Tibial nerve (tissue), 4 donors: ENCODE measurements around the gene KCTD7. TPM values are rescaled to one million over a fixed set of nuclear protein-coding genes. Genes with fewer than 3 reads are reported as not detected.
A peak's percentile ranks its signal among the peaks of the same experiment; 100 is the strongest.

Experiments
- DNase-seq, 2 donors: peaks; one replicate each; pipeline ENCODE4 v3.0.0-alpha.2; 2019; ENCODE audit warnings: low spot score in 2 of 2
- H3K27ac ChIP-seq, 4 donors: fragments of 200-600 bp; sonication (generic) in 3 of 4; one replicate each; pipeline ENCODE4 v1.5.1; 2017 to 2019; ENCODE audit warnings: mild to moderate bottlenecking in 1 of 4
- H3K27me3 ChIP-seq, 2 donors: fragments of 200-600 bp; sonication (generic) in 1 of 2; one replicate each; pipeline versions ENCODE4 v1.5.1 to v1.6.0; 2017 to 2019
- H3K36me3 ChIP-seq, 3 donors: fragments of 200-600 bp; sonication (generic); one replicate each; pipeline ENCODE4 v1.5.1; 2018 to 2019
- H3K4me1 ChIP-seq, 4 donors: fragments of 200-600 bp; sonication (generic) in 3 of 4; one replicate each; pipeline ENCODE4 v1.5.1; 2017 to 2019
- H3K4me3 ChIP-seq, 4 donors: fragments of 200-600 bp; sonication (generic) in 3 of 4; one replicate each; pipeline ENCODE4 v1.5.1; 2017 to 2019; ENCODE audit warnings: mild to moderate bottlenecking in 1 of 4, moderate library complexity in 1 of 4
- H3K9me3 ChIP-seq, 4 donors: fragments of 200-600 bp; sonication (generic) in 3 of 4; one replicate each; pipeline ENCODE4 v1.5.1; 2017 to 2019
- CTCF ChIP-seq, 5 experiments: fragments of 200-600 bp in 3 of 5; fragments of 450-650 bp in 2 of 5; sonication (generic) in 3 of 5; IDR thresholded peaks; one replicate each; pipeline ENCODE4 v1.5.1; 2016 to 2019; ENCODE audit warnings: antibody characterized with exemption in 5 of 5, mild to moderate bottlenecking in 3 of 5, moderate library complexity in 2 of 5
- EP300 ChIP-seq, 2 donors: sonication (generic); formaldehyde crosslinking; IDR thresholded peaks; one replicate each; pipeline ENCODE4 v1.6.1; 2017; ENCODE audit warnings: antibody characterized with exemption in 2 of 2, mild to moderate bottlenecking in 1 of 2
- POLR2A ChIP-seq, 2 donors: fragments of 450-650 bp; IDR thresholded peaks; one replicate each; pipeline ENCODE4 v1.6.1; 2017; ENCODE audit warnings: antibody characterized with exemption in 2 of 2, mild to moderate bottlenecking in 2 of 2, moderate library complexity in 2 of 2
- WGBS, 2 donors: methylation state at CpG; one replicate each; pipeline ENCODE4 v1.1.5; 2018; 5-methylcytosine and 5-hydroxymethylcytosine counted together
- total RNA-seq, 4 donors: library from RNA; depleted of rRNA; stranded (reverse); fragments of >200 nt; gene quantifications; one replicate each; pipeline ENCODE4 v1.1.0, GENCODE V29; 2016

KCTD7 gene
- total RNA-seq, 4 donors from 2014 or later = 15.9 to 28.8 (median 22.1) TPM

DNA sequence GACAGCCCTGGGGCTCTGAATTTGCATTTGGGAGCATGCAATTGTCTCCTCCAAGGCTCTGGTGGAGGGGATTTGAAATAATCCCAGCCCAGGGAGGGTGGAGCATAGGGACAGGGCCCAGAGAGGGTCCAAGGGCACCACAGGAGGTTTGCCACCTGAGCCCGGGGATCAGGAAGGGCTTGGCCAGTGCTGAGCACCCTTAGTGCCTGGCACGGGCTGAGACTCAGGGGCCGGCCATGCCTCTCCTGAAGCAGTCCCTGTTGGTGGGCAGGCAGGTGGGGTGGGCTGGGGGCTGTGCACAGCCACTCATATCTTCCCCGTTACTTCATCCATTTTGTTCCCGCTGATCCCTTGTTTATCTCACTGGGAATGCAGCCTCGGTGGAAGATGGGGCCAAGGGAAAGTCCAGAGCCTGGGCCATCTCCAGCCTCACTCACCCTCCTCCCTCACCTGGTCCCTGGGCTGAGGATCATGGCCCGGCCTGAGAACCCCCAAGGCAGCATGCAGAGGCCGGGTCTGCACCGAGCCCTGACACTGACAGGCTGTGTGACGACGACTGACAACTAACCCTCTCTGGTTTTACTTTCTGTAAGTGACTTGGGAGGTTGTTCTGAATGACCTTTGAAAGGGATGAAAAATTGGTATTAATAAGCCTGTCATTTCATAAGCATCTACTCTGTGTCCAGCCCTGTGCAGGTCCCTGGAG, 38.5 kb downstream of the KCTD7 start:
- Histone ChIP-seq H3K27ac (no peak overlapping the region), H3K4me3 (no peak overlapping the region), H3K9me3 (no peaks in the 10 kb centered on the region), H3K4me1 (peaks cover 0 to 22% (median 4%) of the 10 kb centered on the region in 4 donors), H3K27me3 (no peaks in the 10 kb centered on the region), H3K36me3 (no peaks in the 10 kb centered on the region)
- no peak for TF ChIP-seq CTCF (IDR thresholded peaks at IDR 0.05)
- no peak for TF ChIP-seq POLR2A (IDR thresholded peaks at IDR 0.05)
- no peak for TF ChIP-seq EP300 (IDR thresholded peaks at IDR 0.05)
- 93 to 95% methylated on average over 11 of the region's 11 CpGs for WGBS, 2 donors
- DNase-seq = no peak

DNA sequence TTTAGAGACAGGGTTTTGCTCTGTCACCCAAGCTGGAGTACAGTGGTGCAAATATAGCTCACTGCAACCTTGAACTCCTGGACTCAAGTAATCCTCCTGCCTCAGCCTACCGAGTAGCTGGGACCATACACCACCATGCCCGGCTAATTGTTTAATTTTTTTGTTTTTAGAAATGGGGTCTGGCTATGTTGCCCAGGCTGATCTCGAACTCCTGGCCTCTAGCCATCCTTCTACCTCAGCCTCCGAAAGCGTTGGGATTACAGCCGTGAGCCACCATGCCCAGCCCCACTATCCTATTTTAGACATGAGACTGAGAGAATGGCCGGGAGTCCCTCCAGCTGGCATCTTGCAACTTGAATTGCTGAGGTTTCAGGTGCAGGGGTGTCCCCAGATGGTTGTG, 39.4 kb downstream of the KCTD7 start:
- peak overlapping the region in 1 of 4 donors; percentile 48 for H3K27ac ChIP-seq
- no peaks in the 10 kb centered on the region for H3K9me3 ChIP-seq
- 89 to 94% methylated on average over 7 of the region's 7 CpGs for WGBS, 2 donors
- peaks cover 0 to 22% (median 4%) of the 10 kb centered on the region in 4 donors for H3K4me1 ChIP-seq
- no peak for TF ChIP-seq POLR2A (IDR thresholded peaks at IDR 0.05)
- no peak for TF ChIP-seq CTCF (IDR thresholded peaks at IDR 0.05)
- TF ChIP-seq EP300 (IDR thresholded peaks at IDR 0.05) = no peak
- no peak overlapping the region for H3K4me3 ChIP-seq
- DNase-seq = no peak
- no peaks in the 10 kb centered on the region for H3K27me3 ChIP-seq
- H3K36me3 ChIP-seq = no peaks in the 10 kb centered on the region

- Histone ChIP-seq H3K36me3 (no peaks in the 10 kb centered on the region), H3K9me3 (no peaks in the 10 kb centered on the region), H3K4me3 (no peak overlapping the region), H3K4me1 (peaks cover 0 to 22% (median 4%) of the 10 kb centered on the region in 4 donors), H3K27me3 (no peaks in the 10 kb centered on the region), H3K27ac (peak overlapping the region in 2 of 4 donors; percentile 48 to 80)
- DNase-seq = no peak
- TF ChIP-seq EP300 (IDR thresholded peaks at IDR 0.05) (no peak), POLR2A (IDR thresholded peaks at IDR 0.05) (no peak), CTCF (IDR thresholded peaks at IDR 0.05) (no peak)
- 62 to 84% methylated on average over 7 of the region's 7 CpGs for WGBS, 2 donors
Observed at GRCh38 chr7:66668677-66669076, 40.0 kb downstream of the KCTD7 start.

DNA sequence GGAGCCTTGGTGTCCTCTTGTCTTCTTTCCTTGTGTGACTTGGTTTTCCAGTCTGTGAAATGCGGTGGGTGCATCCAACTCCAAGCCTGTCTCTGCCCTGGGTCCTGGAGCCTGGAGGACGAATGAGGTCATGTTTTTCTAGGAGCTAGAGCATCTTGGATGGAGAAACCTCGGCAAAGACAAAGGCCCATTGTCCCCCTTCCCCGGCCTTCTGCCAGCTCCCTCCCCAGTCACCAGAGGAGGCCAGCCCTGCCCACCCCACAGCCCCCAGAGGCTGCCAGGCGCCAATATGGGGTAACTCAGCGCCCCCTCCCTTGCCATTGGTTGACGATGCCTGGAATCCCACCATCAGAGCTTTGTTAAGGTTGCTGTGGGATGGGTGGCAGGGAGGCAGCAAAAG, 40.4 kb downstream of the KCTD7 start:
- DNase-seq = peak in 1 of 2 donors; percentile 29
- H3K9me3 ChIP-seq = no peaks in the 10 kb centered on the region
- no peaks in the 10 kb centered on the region for H3K27me3 ChIP-seq
- TF ChIP-seq CTCF (IDR thresholded peaks at IDR 0.05) = no peak
- TF ChIP-seq EP300 (IDR thresholded peaks at IDR 0.05) = no peak
- TF ChIP-seq POLR2A (IDR thresholded peaks at IDR 0.05) = no peak
- no peak overlapping the region for H3K4me3 ChIP-seq
- 31 to 37% methylated on average over 7 of the region's 7 CpGs for WGBS, 2 donors
- H3K27ac ChIP-seq = peak overlapping the region in 2 of 4 donors; percentile 48 to 80
- no peaks in the 10 kb centered on the region for H3K36me3 ChIP-seq
- H3K4me1 ChIP-seq = peaks cover 0 to 22% (median 4%) of the 10 kb centered on the region in 4 donors

DNA sequence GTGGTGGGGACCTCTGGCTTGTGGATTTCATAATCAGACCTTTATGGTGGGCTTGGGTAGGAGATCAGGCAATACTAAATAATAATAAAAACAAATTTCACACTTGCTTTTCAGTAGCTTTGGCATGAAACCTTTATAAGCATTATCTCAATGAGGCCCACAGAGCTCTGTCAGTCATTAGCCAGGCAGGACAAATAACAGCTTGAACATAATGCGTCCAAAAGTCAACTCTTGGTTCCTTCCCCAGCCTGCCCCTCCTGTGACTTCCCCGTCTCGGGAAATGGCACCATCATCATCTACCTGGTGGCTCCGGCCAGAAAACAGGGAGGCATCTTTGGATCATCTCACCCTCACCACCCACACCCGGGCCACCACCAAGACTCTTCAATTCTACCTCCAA, 40.8 kb downstream of the KCTD7 start:
- no peak for DNase-seq
- peaks cover 0 to 22% (median 4%) of the 10 kb centered on the region in 4 donors for H3K4me1 ChIP-seq
- WGBS, 2 donors = 60 to 65% methylated on average over 5 of the region's 5 CpGs
- no peaks in the 10 kb centered on the region for H3K9me3 ChIP-seq
- no peak for TF ChIP-seq CTCF (IDR thresholded peaks at IDR 0.05)
- TF ChIP-seq POLR2A (IDR thresholded peaks at IDR 0.05) = no peak
- no peak for TF ChIP-seq EP300 (IDR thresholded peaks at IDR 0.05)
- peak overlapping the region in 2 of 4 donors; percentile 48 to 80 for H3K27ac ChIP-seq
- no peaks in the 10 kb centered on the region for H3K27me3 ChIP-seq
- no peaks in the 10 kb centered on the region for H3K36me3 ChIP-seq
- H3K4me3 ChIP-seq = no peak overlapping the region
